Limb (tissue), 2 donors: ENCODE measurements around the gene SPRED2.

Source experiments
- DNase-seq, 2 donors: peaks; one replicate each; pipeline ENCODE4 v3.0.0-alpha.2; 2016; ENCODE audit errors: extremely low spot score in 2 of 2

SPRED2 gene

GRCh38 chr2:65432227-65433190 is at the start of gene SPRED2:
SPRED2 (minus strand) TSS chr2:65432599; CDS start chr2:65431987, 612 bp downstream.
- DNase-seq, result peak; percentile 95 to 96

- DNase-seq, result no peak
Observed at GRCh38 chr2:65481961-65482360, 49.6 kb upstream of the SPRED2 start.

GRCh38 chr2:65479524-65479923 is 47.1 kb upstream of the SPRED2 start:
- DNase-seq, result no peak

- DNase-seq, result no peak
Observed at GRCh38 chr2:65478498-65479135, 46.2 kb upstream of the SPRED2 start.

GRCh38 chr2:65477590-65477989 is 45.2 kb upstream of the SPRED2 start:
- DNase-seq, result no peak

GRCh38 chr2:65476778-65477177 is 44.4 kb upstream of the SPRED2 start:
- no peak for DNase-seq

GRCh38 chr2:65475000-65475399 is 42.6 kb upstream of the SPRED2 start:
- no peak for DNase-seq

- no peak for DNase-seq
Observed at GRCh38 chr2:65473045-65473444, 40.6 kb upstream of the SPRED2 start.

GRCh38 chr2:65471409-65471808 is 39.0 kb upstream of the SPRED2 start:
- no peak for DNase-seq

- no peak for DNase-seq
Observed at GRCh38 chr2:65466551-65466950, 34.2 kb upstream of the SPRED2 start.

GRCh38 chr2:65465857-65466256 is 33.5 kb upstream of the SPRED2 start:
- DNase-seq, result no peak

- DNase-seq, result no peak
Observed at GRCh38 chr2:65465124-65465523, 32.7 kb upstream of the SPRED2 start.

GRCh38 chr2:65464604-65465003 is 32.2 kb upstream of the SPRED2 start:
- DNase-seq, result peak in 1 of 2 donors; percentile 5

- no peak for DNase-seq
Observed at GRCh38 chr2:65458999-65459398, 26.6 kb upstream of the SPRED2 start.

GRCh38 chr2:65456886-65457285 is 24.5 kb upstream of the SPRED2 start:
- DNase-seq, result no peak

GRCh38 chr2:65456064-65456463 is 23.7 kb upstream of the SPRED2 start:
- no peak for DNase-seq

GRCh38 chr2:65453916-65454315 is 21.5 kb upstream of the SPRED2 start:
- no peak for DNase-seq

GRCh38 chr2:65452150-65452895 is 19.9 kb upstream of the SPRED2 start:
- DNase-seq, result no peak

- no peak for DNase-seq
Observed at GRCh38 chr2:65450810-65451209, 18.4 kb upstream of the SPRED2 start.

- DNase-seq, result no peak
Observed at GRCh38 chr2:65450393-65450792, 18.0 kb upstream of the SPRED2 start.

GRCh38 chr2:65443509-65444186 is 11.2 kb upstream of the SPRED2 start:
- DNase-seq, result no peak
